GM23338 (cell line): ENCODE results near the gene RIF1. TPM values are rescaled to one million over a fixed set of nuclear protein-coding genes. Genes with fewer than 3 reads are reported as not detected.

ENCODE experiments used
- ATAC-seq: fragments of 200-7000 bp; cut with Tn5 transposase; 3 replicates; pipeline ENCODE4 v1.9.1; 2020
- DNase-seq: peaks from one replicate; pipeline ENCODE4 v3.0.0-alpha.2; 2015; ENCODE audit warnings: low spot score
- H2AFZ ChIP-seq: fragments of 200-600 bp; sonication (generic); 2 replicates; pipeline ENCODE4 v1.8.0; 2016; ENCODE audit warnings: antibody characterized with exemption, mild to moderate bottlenecking, moderate library complexity
- H3F3A ChIP-seq: fragments of 200-600 bp; sonication (generic); replicated peaks from 2 replicates; pipeline ENCODE4 v1.8.0; 2017; ENCODE audit warnings: antibody characterized with exemption, mixed run types, low read depth
- H3K27ac ChIP-seq: fragments of 200-600 bp; sonication (generic); 2 replicates; pipeline ENCODE4 v1.6.1; 2016; ENCODE audit warnings: low read depth
- H3K27me3 ChIP-seq: fragments of 200-600 bp; sonication (generic); 2 replicates; pipeline ENCODE4 v1.8.0; 2016; ENCODE audit warnings: mild to moderate bottlenecking, mixed run types, moderate library complexity; ENCODE audit not compliant: insufficient read depth
- H3K36me3 ChIP-seq: fragments of 200-600 bp; sonication (generic); 2 replicates; pipeline ENCODE4 v1.8.0; 2016; ENCODE audit warnings: mild to moderate bottlenecking; ENCODE audit not compliant: insufficient read depth
- H3K4me1 ChIP-seq: fragments of 200-600 bp; sonication (generic); 2 replicates; pipeline ENCODE4 v1.8.0; 2016; ENCODE audit warnings: mild to moderate bottlenecking, moderate library complexity; ENCODE audit not compliant: insufficient read depth
- H3K4me2 ChIP-seq: fragments of 200-600 bp; sonication (generic); 2 replicates; pipeline ENCODE4 v1.7.1; 2017; ENCODE audit warnings: mixed run types
- H3K4me3 ChIP-seq: fragments of 200-600 bp; sonication (generic); 2 replicates; pipeline ENCODE4 v1.6.1; 2016; ENCODE audit warnings: mixed run types
- H3K79me2 ChIP-seq: fragments of 200-600 bp; sonication (generic); replicated peaks from 2 replicates; pipeline ENCODE4 v1.8.0; 2017; ENCODE audit warnings: mild to moderate bottlenecking; ENCODE audit not compliant: insufficient read depth
- H3K9me2 ChIP-seq: fragments of 200-600 bp; sonication (generic); 2 replicates; pipeline ENCODE4 v1.8.0; 2017; ENCODE audit not compliant: insufficient read depth
- H4K20me1 ChIP-seq: fragments of 200-600 bp; sonication (generic); replicated peaks from 2 replicates; pipeline ENCODE4 v1.8.0; 2017; ENCODE audit warnings: mild to moderate bottlenecking; ENCODE audit not compliant: insufficient read depth
- H3K27ac Mint-ChIP-seq: 2 replicates; pipeline ENCODE4 v1.8.0; 2020; ENCODE audit warnings: inconsistent platforms, mild to moderate bottlenecking, moderate library complexity, mixed read lengths
- H3K27me3 Mint-ChIP-seq: 3 replicates; pipeline ENCODE4 v1.8.0; 2022; ENCODE audit warnings: low read depth, mild to moderate bottlenecking, moderate library complexity, mixed read lengths, inconsistent platforms; ENCODE audit not compliant: insufficient read depth, poor library complexity
- H3K36me3 Mint-ChIP-seq: 3 replicates; pipeline ENCODE4 v1.8.0; 2021; ENCODE audit warnings: low read depth, mild to moderate bottlenecking, inconsistent platforms, moderate library complexity, mixed read lengths
- H3K4me1 Mint-ChIP-seq: 3 replicates; pipeline ENCODE4 v1.8.0; 2020; ENCODE audit warnings: mild to moderate bottlenecking, inconsistent platforms, mixed read lengths
- H3K4me3 Mint-ChIP-seq: 3 replicates; pipeline ENCODE4 v1.8.0; 2021; ENCODE audit warnings: moderate library complexity, mild to moderate bottlenecking, inconsistent platforms, mixed read lengths
- H3K9me3 Mint-ChIP-seq: 3 replicates; pipeline ENCODE4 v1.8.0; 2020; ENCODE audit warnings: moderate library complexity, mild to moderate bottlenecking, inconsistent platforms, mixed read lengths
- CREB1 ChIP-seq: fragments of 250-450 bp; sonication (Bioruptor Pico); IDR thresholded peaks from 2 replicates; pipeline ENCODE4 v1.5.0; 2020; ENCODE audit warnings: low read depth, mild to moderate bottlenecking, moderate library complexity
- CTCF ChIP-seq, 2 experiments: fragments of 200-600 bp in 1 of 2; sonication (generic) in 1 of 2; conservative IDR thresholded peaks; 2 replicates each; pipeline versions ENCODE4 v1.5.1 to v1.6.1; 2016 to 2017; ENCODE audit warnings: antibody characterized with exemption in 2 of 2, low read depth in 2 of 2, mild to moderate bottlenecking in 2 of 2, moderate library complexity in 1 of 2
- ETS1 ChIP-seq: IDR thresholded peaks from 2 replicates; pipeline ENCODE4 v1.6.1; 2016; ENCODE audit warnings: antibody characterized with exemption
- EZH2 ChIP-seq: fragments of 200-600 bp; sonication (generic); IDR thresholded peaks from one replicate; pipeline ENCODE4 v1.8.0; 2017; ENCODE audit warnings: antibody characterized with exemption, mild to moderate bottlenecking, low read depth; ENCODE audit not compliant: unreplicated experiment
- EZH2phosphoT487 ChIP-seq: fragments of 200-600 bp; sonication (generic); IDR thresholded peaks from one replicate; pipeline ENCODE4 v1.8.1; 2018; ENCODE audit warnings: antibody characterized with exemption; ENCODE audit not compliant: unreplicated experiment
- JUNB ChIP-seq: IDR thresholded peaks from one replicate; pipeline ENCODE4 v1.6.1; 2016; ENCODE audit warnings: antibody characterized with exemption; ENCODE audit not compliant: unreplicated experiment
- NANOG ChIP-seq: IDR thresholded peaks from 2 replicates; pipeline ENCODE4 v1.6.1; 2016; ENCODE audit warnings: antibody characterized with exemption, borderline replicate concordance
- POLR2AphosphoS5 ChIP-seq: IDR thresholded peaks from 2 replicates; pipeline ENCODE4 v1.6.1; 2016; ENCODE audit warnings: antibody characterized with exemption, low read depth
- REST ChIP-seq: IDR thresholded peaks from one replicate; pipeline ENCODE4 v1.6.1; 2018; ENCODE audit warnings: antibody characterized with exemption; ENCODE audit not compliant: unreplicated experiment
- STAT1 ChIP-seq: IDR thresholded peaks from one replicate; pipeline ENCODE4 v1.6.1; 2016; ENCODE audit warnings: antibody characterized with exemption; ENCODE audit not compliant: unreplicated experiment
- ZNF114 ChIP-seq: fragments of 250-450 bp; sonication (Bioruptor Pico); IDR thresholded peaks from 2 replicates; pipeline ENCODE4 v1.5.0; 2020; ENCODE audit warnings: mild to moderate bottlenecking, moderate library complexity
- ZNF331 ChIP-seq: fragments of 250-450 bp; sonication (Bioruptor Pico); IDR thresholded peaks from 2 replicates; pipeline ENCODE4 v1.5.0; 2020; ENCODE audit warnings: low read depth, mild to moderate bottlenecking, moderate library complexity
- ZNF462 ChIP-seq: fragments of 250-450 bp; sonication (Bioruptor Pico); IDR thresholded peaks from 2 replicates; pipeline ENCODE4 v1.5.0; 2020; ENCODE audit warnings: mild to moderate bottlenecking, moderate library complexity
- polyA plus RNA-seq: library from polyadenylated mRNA; unstranded; fragments of >200 nt; fragmentation: Nextera tagmentation; extraction: Ambion mirVana; gene quantifications from 2 replicates; pipeline ENCODE4 v1.2.1, GENCODE V29; 2016
- total RNA-seq: library from RNA; depleted of rRNA; stranded (reverse); fragments of >200 nt; shearing (Covaris generic); gene quantifications from 2 replicates; pipeline ENCODE4 v1.2.3, GENCODE V29; 2014

RIF1 gene
- total and polyA plus RNA-seq, 2 experiments from 2014 or later, result 68.5 to 134 TPM

- no peak overlapping the region for H2AFZ ChIP-seq
- H3F3A ChIP-seq, result no peaks in the 10 kb centered on the region
- H3K4me3 ChIP-seq, result no peak overlapping the region
- H3K27ac ChIP-seq, result no peak overlapping the region
- H3K4me1 ChIP-seq, result no peaks in the 10 kb centered on the region
- peaks cover 15% of the 10 kb centered on the region; the same call in 1 of the 2 replicates for H4K20me1 ChIP-seq
- H3K27me3 Mint-ChIP-seq, result no peaks in the 10 kb centered on the region
- DNase-seq (no peak), ATAC-seq (no peak)
- no peaks in the 10 kb centered on the region for H3K9me3 Mint-ChIP-seq
- H3K4me3 Mint-ChIP-seq, result no peak overlapping the region
- no peak overlapping the region for H3K4me2 ChIP-seq
- no peaks in the 10 kb centered on the region for H3K9me2 ChIP-seq
- no peaks in the 10 kb centered on the region for H3K27me3 ChIP-seq
- TF ChIP-seq ETS1 (no peak), ZNF462 (no peak), REST (no peak), CREB1 (no peak), ZNF114 (no peak), EZH2phosphoT487 (no peak), ZNF331 (no peak), CTCF (conservative IDR thresholded peaks at IDR 0.05; ENCODE audit: low read depth in 2 of 2) (no peak), NANOG (no peak), STAT1 (no peak), EZH2 (no peak), POLR2AphosphoS5 (no peak), JUNB (no peak)
- peaks cover 7% of the 10 kb centered on the region; the same call in 1 of the 2 replicates for H3K36me3 ChIP-seq
- no peaks in the 10 kb centered on the region; the same call in 1 of the 2 replicates for H3K79me2 ChIP-seq
- H3K4me1 Mint-ChIP-seq, result no peaks in the 10 kb centered on the region
- H3K27ac Mint-ChIP-seq, result no peak overlapping the region
- H3K36me3 Mint-ChIP-seq, result peaks cover 52% of the 10 kb centered on the region
These were observed 72.0 kb downstream of the RIF1 start for GRCh38 chr2:151481744-151482143.
